Heart right ventricle (tissue), 16 donors: ENCODE measurements around the gene KHSRP. TPM values are rescaled to one million over a fixed set of nuclear protein-coding genes. Genes with fewer than 3 reads are reported as not detected.
A peak's percentile ranks its signal among the peaks of the same experiment; 100 is the strongest.

Source experiments
- ATAC-seq, 8 donors: fragments of 200-7000 bp; cut with Tn5 transposase; one replicate each; pipeline ENCODE4 v1.9.1; 2020; ENCODE audit warnings: mild to moderate bottlenecking in 8 of 8, moderate library complexity in 8 of 8, moderate number of reproducible peaks in 1 of 8
- DNase-seq, 2 donors: peaks; one replicate each; pipeline ENCODE4 v3.0.0-alpha.2; 2020
- H3K27ac ChIP-seq, 10 donors: fragments of 200-600 bp; sonication (generic) in 2 of 10; one replicate each; pipeline versions ENCODE4 v1.5.0 to v1.8.0; 2020 to 2022; ENCODE audit warnings: mild to moderate bottlenecking in 3 of 10
- H3K27me3 ChIP-seq, 7 donors: fragments of 200-600 bp; one replicate each; pipeline ENCODE4 v1.8.0; 2021 to 2022; ENCODE audit warnings: mild to moderate bottlenecking in 2 of 7
- H3K36me3 ChIP-seq, 9 donors: fragments of 200-600 bp; sonication (generic) in 1 of 9; one replicate each; pipeline versions ENCODE4 v1.5.0 to v1.8.0; 2020 to 2022; ENCODE audit warnings: mild to moderate bottlenecking in 2 of 9
- H3K4me1 ChIP-seq, 9 donors: fragments of 200-600 bp; sonication (generic) in 1 of 9; one replicate each; pipeline versions ENCODE4 v1.5.0 to v1.8.0; 2020 to 2022; ENCODE audit warnings: mild to moderate bottlenecking in 4 of 9
- H3K4me3 ChIP-seq, 10 donors: fragments of 200-600 bp; sonication (generic) in 2 of 10; one replicate each; pipeline versions ENCODE4 v1.5.0 to v1.8.0; 2020 to 2022; ENCODE audit warnings: mild to moderate bottlenecking in 7 of 10, moderate library complexity in 2 of 10
- H3K9me3 ChIP-seq, 11 donors: fragments of 200-600 bp in 10 of 11; sonication (generic) in 2 of 11; one replicate each; pipeline versions ENCODE4 v1.5.0 to v1.8.0; 2013 to 2022; ENCODE audit warnings: mild to moderate bottlenecking in 2 of 11, control low read depth in 1 of 11, moderate library complexity in 1 of 11
- CTCF ChIP-seq, 9 donors: fragments of 200-600 bp; sonication (generic) in 2 of 9; IDR thresholded peaks; one replicate each; pipeline versions ENCODE4 v1.5.0 to v1.8.0; 2021 to 2022; ENCODE audit warnings: antibody characterized with exemption in 9 of 9, mild to moderate bottlenecking in 5 of 9, moderate library complexity in 1 of 9
- WGBS, 2 donors: extraction: QIAGEN DNeasy Blood & Tissue Kit; methylation state at CpG; one replicate each; pipeline ENCODE4 v1.1.7; 2013; ENCODE audit warnings: inconsistent platforms in 1 of 2; 5-methylcytosine and 5-hydroxymethylcytosine counted together
- intact Hi-C, 10 donors: fragments of 100-400 bp; cut with DNase I; formaldehyde crosslinking; loops; one replicate each; pipeline versions ENCODE4 v1.11.1 to v1.14.2; 2022
- polyA plus RNA-seq, 2 donors: library from polyadenylated mRNA; stranded (reverse); fragments of 200-250 nt; gene quantifications; one replicate each; pipeline ENCODE4 v1.2.3, GENCODE V29; 2013
- total RNA-seq, 10 donors: library from RNA; stranded (reverse); fragmentation: NEBNext Ultra II Directional in 3 of 10; extraction: Animal tissue kit (Norgen Biotek cat#: 25700) in 3 of 10; gene quantifications; one replicate each; pipeline versions ENCODE4 v1.2.1 to v1.2.4, GENCODE V29; 2021 to 2023
- donor health status: Arrhythmogenic right ventricular cardiomyopathy.
- donor health status: ischemic (EF 13 %, LVEDD 7.1; RV severe dilation, severe dysfunction).
- donor health status: healthy with polysubstance abuse.
- donor health status: DM: no; HTN: yes; CAD: no.
- donor health status: DM: no; HTN: no; CAD: no.
- donor health status: ischemic (EF 25% LVEDD 6.9; RV normal size, moderate dysfunction).
- donor health status: ischemic (EF 25% LVEDD 5.7; RV mildly dilated, moderate dysfunction).
- donor health status: healthy.
- donor health status: DM: yes; HTN: yes; CAD: no.
- donor health status: Ischemic cardiomyopathy.
- donor health status: ischemic (EF 35%, LVEDD 5.7; RV mildly dilated, moderate dysfunction).
- donor health status: nonischemic (EF 11% LVEDD 7.7; RV severe dilation, severe dysfunction).
- donor health status: DM: yes; HTN: yes; CAD: no.
- donor health status: PGD.
- donor health status: ischemic (EF 29% LVEDD 5.4; RV normal size, mild dysfunction).
- donor health status: nonischemic (EF 23%, LVEDD 6.1; RV moderate dilation, normal function).

Gene KHSRP
- total and polyA plus RNA-seq, 12 donors = 50.9 to 125 (median 86.4) TPM

DNA sequence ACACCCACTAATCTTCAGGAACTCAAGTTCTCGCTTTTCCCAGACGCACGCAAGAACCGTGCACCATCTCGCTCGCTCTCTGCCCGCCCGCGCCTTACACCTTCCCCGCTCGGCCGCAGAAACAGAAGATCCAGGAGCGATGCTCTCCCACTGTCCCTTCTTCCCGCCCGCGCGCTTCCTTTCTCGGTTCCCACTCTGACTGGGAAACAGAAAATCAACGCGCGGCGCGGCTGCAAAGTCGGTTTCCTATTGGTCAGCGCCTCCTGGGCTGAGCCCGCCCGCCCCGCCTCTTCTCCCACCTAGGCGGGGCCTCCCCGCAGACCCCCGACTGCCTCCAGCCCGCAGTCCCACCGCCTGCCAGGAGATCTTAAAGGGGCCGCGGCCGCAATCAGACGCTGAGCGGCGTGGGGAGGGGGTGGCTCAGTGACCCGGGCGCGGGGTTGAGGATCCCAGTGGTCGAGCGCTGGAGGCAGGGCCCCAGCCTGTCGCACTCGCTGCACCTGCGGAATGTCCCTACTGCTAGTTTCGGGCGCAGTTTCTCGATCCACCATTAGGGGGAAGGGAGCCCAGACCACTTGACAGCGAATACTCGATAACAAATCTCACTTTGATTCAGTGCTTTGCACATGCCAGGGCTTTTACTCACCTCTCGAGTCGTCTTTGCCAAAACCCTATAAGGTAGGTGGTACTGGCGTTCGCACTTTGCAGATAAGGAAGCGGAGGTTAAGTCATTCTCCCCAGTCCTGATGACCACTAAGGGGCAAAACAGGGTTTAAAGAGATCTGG lies 35.7 kb upstream of the KHSRP start:
- intact Hi-C loops = loop anchor here in 1 of 10 donors (2.0 kb wide), 1 partner anchor 35 kb away; the partner anchor contains the start of gene KHSRP
- ATAC-seq = peak; percentile 92 to 98 (median 96)
- Histone ChIP-seq H3K9me3 (no peaks in the 10 kb centered on the region), H3K36me3 (peaks cover 0 to 21% (median 0%) of the 10 kb centered on the region in 9 donors), H3K4me1 (peaks cover 5 to 29% (median 17%) of the 10 kb centered on the region in 9 donors), H3K27ac (peak overlapping the region in 9 of 10 donors; percentile 38 to 87 (median 65)), H3K4me3 (peak overlapping the region; percentile 61 to 97 (median 72)), H3K27me3 (peaks cover 7 to 34% (median 30%) of the 10 kb centered on the region in 7 donors)
- 0 to 1% methylated on average over 57 of the region's 57 CpGs for WGBS, 2 donors
- peak in 8 of 9 donors; percentile 33 to 73 (median 52) for TF ChIP-seq CTCF (IDR thresholded peaks at IDR 0.05)
- peak; percentile 97 to 98 for DNase-seq

DNA sequence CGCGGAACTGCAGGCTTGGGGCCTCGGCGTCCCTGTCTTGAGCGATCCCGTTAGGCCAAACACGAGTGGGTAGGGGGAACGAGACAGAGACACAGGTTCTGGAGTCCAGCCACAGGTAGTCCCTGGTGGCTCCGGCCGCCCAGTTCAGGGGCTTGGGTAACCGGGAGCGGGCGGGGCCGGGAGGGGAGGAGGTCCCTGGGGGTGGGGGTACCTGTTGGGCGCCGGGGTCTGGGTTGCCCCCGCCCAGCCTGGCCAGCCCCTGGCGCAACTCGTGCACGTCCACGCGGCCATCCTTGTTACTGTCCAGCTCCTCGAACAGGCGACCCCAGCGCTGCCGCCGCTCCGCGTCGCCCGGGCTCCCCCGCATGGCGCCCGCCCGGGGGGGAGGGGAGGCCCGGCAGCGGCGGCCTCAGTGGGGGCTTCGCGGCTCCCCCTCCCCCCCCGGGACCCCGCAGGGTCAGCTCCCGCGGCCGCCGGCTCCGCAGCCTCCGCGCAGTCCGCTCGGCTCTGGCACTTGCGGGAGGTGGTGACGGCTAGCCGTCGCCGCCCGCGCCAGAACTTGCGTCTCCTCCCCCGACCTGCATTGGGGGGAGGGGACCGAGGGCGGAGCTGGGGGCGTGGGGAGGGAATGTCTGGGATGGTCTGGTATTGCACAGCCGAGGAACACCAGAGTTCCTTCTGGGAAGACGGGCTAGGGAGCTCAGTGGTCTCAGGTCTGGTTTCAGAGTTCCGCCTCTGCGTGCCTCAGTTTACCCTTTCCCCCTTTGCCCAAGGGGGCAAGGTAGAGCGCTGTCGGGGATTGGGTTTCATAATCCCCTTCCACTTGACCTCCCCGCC lies 34.9 kb upstream of the KHSRP start, which contains the start of gene SLC25A23:
Gene SLC25A23 (minus strand): TSS at position 531 of the 837 bp plus-strand sequence. CDS start 164 bp downstream, at position 367.
- intact Hi-C loops = loop anchor here in 1 of 10 donors (2.0 kb wide), 1 partner anchor 35 kb away; the partner anchor contains the start of gene KHSRP
- peak within 1 kb of the TSS; percentile 61 to 97 (median 72) for H3K4me3 ChIP-seq

GRCh38 chr19:6458695-6459261 lies 34.2 kb upstream of the KHSRP start:
- intact Hi-C loops = no loop called here
- Histone ChIP-seq H3K4me1 (peaks cover 5 to 23% (median 15%) of the 10 kb centered on the region in 9 donors), H3K27me3 (peaks cover 0 to 19% (median 15%) of the 10 kb centered on the region in 7 donors), H3K27ac (peak overlapping the region in 8 of 10 donors; percentile 33 to 78 (median 57)), H3K9me3 (peaks cover 0 to 14% (median 7%) of the 10 kb centered on the region in 11 donors), H3K4me3 (peak overlapping the region; percentile 61 to 97 (median 72)), H3K36me3 (peaks cover 0 to 36% (median 13%) of the 10 kb centered on the region in 9 donors)
- WGBS, 2 donors = 33 to 42% methylated on average over 16 of the region's 16 CpGs
- ATAC-seq (peak in 1 of 8 donors; percentile 8), DNase-seq (no peak)
- no peak for TF ChIP-seq CTCF (IDR thresholded peaks at IDR 0.05)

More for the DNA sequence above, 34.9 kb upstream of the KHSRP start, which contains the start of gene SLC25A23:
- WGBS, 2 donors = 1% methylated on average over 43 to 70 of the region's 70 CpGs
- ATAC-seq = peak; percentile 67 to 87 (median 82)
- Histone ChIP-seq H3K27ac (peak within 1 kb of the TSS in 9 of 10 donors; percentile 38 to 87 (median 65)), H3K4me1 (peaks cover 5 to 29% (median 17%) of the 10 kb centered on the region in 9 donors), H3K27me3 (peaks cover 5 to 26% (median 22%) of the 10 kb centered on the region in 7 donors), H3K36me3 (peaks cover 0 to 29% (median 6%) of the 10 kb centered on the region in 9 donors), H3K9me3 (peaks cover 0 to 7% (median under 1%) of the 10 kb centered on the region in 11 donors)
- TF ChIP-seq CTCF (IDR thresholded peaks at IDR 0.05) = no peak
- DNase-seq = peak; percentile 61 to 76
